HAP-1 (cell line): ENCODE data around the gene DNAH14.

Experiments
- DNase-seq, 2 experiments: peaks; one replicate each; pipeline ENCODE4 v3.0.0-alpha.2; 2016 to 2020; ENCODE audit warnings: low spot score in 2 of 2
- H3K27me3 ChIP-seq: fragments of 250-450 bp; sonication (Bioruptor Pico); 2 replicates; pipeline ENCODE4 v1.5.1; 2020; ENCODE audit warnings: low read depth, mild to moderate bottlenecking, moderate library complexity
- H3K36me3 ChIP-seq: fragments of 250-450 bp; sonication (Bioruptor Pico); replicated peaks from 2 replicates; pipeline ENCODE4 v1.5.1; 2020; ENCODE audit warnings: mild to moderate bottlenecking
- H3K4me1 ChIP-seq: fragments of 250-450 bp; sonication (Bioruptor Pico); 2 replicates; pipeline ENCODE4 v1.5.1; 2020; ENCODE audit warnings: mild to moderate bottlenecking
- H3K4me3 ChIP-seq: fragments of 250-450 bp; sonication (Bioruptor Pico); 2 replicates; pipeline ENCODE4 v1.5.1; 2020; ENCODE audit warnings: mild to moderate bottlenecking, moderate library complexity
- H3K9me3 ChIP-seq: fragments of 250-450 bp; sonication (Bioruptor Pico); 2 replicates; pipeline ENCODE4 v1.5.1; 2020; ENCODE audit warnings: mild to moderate bottlenecking, moderate library complexity
- in situ Hi-C: fragments of 300-500 bp; cut with MboI; formaldehyde crosslinking; loops from 3 replicates; pipeline ENCODE4 v1.14.3; 2020; ENCODE audit warnings: low sequenced_read_pairs, inconsistent platforms, mixed read lengths

Gene DNAH14

GRCh38 chr1:225437710-225438437, 508.4 kb downstream of the DNAH14 start:
- H3K27me3 ChIP-seq: no peaks in the 10 kb centered on the region
- H3K4me1 ChIP-seq: no peaks in the 10 kb centered on the region
- DNase-seq: peak; percentile 47 to 48
- H3K36me3 ChIP-seq: no peaks in the 10 kb centered on the region
- no peak overlapping the region for H3K4me3 ChIP-seq
- no peaks in the 10 kb centered on the region for H3K9me3 ChIP-seq
- in situ Hi-C loops: no loop called here

GRCh38 chr1:225440380-225441221, 511.1 kb downstream of the DNAH14 start:
- in situ Hi-C loops: no loop called here
- Histone ChIP-seq H3K4me3 (no peak overlapping the region), H3K27me3 (no peaks in the 10 kb centered on the region), H3K9me3 (0 out of 2 replicates have a peak, but pooled peaks cover 4% of the 10 kb centered on the region), H3K4me1 (peaks cover 7% of the 10 kb centered on the region), H3K36me3 (no peaks in the 10 kb centered on the region)
- DNase-seq: no peak

- Histone ChIP-seq H3K4me3 (no peak overlapping the region), H3K4me1 (peaks cover 7% of the 10 kb centered on the region), H3K36me3 (no peaks in the 10 kb centered on the region), H3K9me3 (0 out of 2 replicates have a peak, but pooled peaks cover 4% of the 10 kb centered on the region), H3K27me3 (no peaks in the 10 kb centered on the region)
- in situ Hi-C loops: no loop called here
- DNase-seq: no peak
Measured at GRCh38 chr1:225441314-225442122, 512.0 kb downstream of the DNAH14 start.

- no peak for DNase-seq
- H3K9me3 ChIP-seq: 0 out of 2 replicates have a peak, but pooled peaks cover 4% of the 10 kb centered on the region
- in situ Hi-C loops: no loop called here
- no peaks in the 10 kb centered on the region for H3K36me3 ChIP-seq
- no peaks in the 10 kb centered on the region for H3K27me3 ChIP-seq
- H3K4me1 ChIP-seq: peaks cover 7% of the 10 kb centered on the region
- no peak overlapping the region for H3K4me3 ChIP-seq
Measured at GRCh38 chr1:225442123-225442505, 512.6 kb downstream of the DNAH14 start.

- H3K4me3 ChIP-seq: no peak overlapping the region
- H3K36me3 ChIP-seq: no peaks in the 10 kb centered on the region
- peaks cover 7% of the 10 kb centered on the region for H3K4me1 ChIP-seq
- DNase-seq: no peak
- H3K27me3 ChIP-seq: no peaks in the 10 kb centered on the region
- 0 out of 2 replicates have a peak, but pooled peaks cover 4% of the 10 kb centered on the region for H3K9me3 ChIP-seq
- in situ Hi-C loops: no loop called here
Measured at GRCh38 chr1:225445639-225446594, 516.4 kb downstream of the DNAH14 start.

GRCh38 chr1:225446595-225446960, 517.1 kb downstream of the DNAH14 start:
- Histone ChIP-seq H3K9me3 (0 out of 2 replicates have a peak, but pooled peaks cover 4% of the 10 kb centered on the region), H3K4me1 (peaks cover 7% of the 10 kb centered on the region), H3K36me3 (no peaks in the 10 kb centered on the region), H3K4me3 (no peak overlapping the region), H3K27me3 (no peaks in the 10 kb centered on the region)
- DNase-seq: no peak
- in situ Hi-C loops: no loop called here

GRCh38 chr1:225446981-225447615, 517.6 kb downstream of the DNAH14 start:
- H3K27me3 ChIP-seq: no peaks in the 10 kb centered on the region
- no peak overlapping the region for H3K4me3 ChIP-seq
- H3K9me3 ChIP-seq: 0 out of 2 replicates have a peak, but pooled peaks cover 4% of the 10 kb centered on the region
- in situ Hi-C loops: no loop called here
- no peaks in the 10 kb centered on the region for H3K36me3 ChIP-seq
- no peak for DNase-seq
- peaks cover 7% of the 10 kb centered on the region for H3K4me1 ChIP-seq

GRCh38 chr1:225447650-225448089, 518.2 kb downstream of the DNAH14 start:
- DNase-seq: no peak
- Histone ChIP-seq H3K4me3 (no peak overlapping the region), H3K36me3 (no peaks in the 10 kb centered on the region), H3K4me1 (peaks cover 7% of the 10 kb centered on the region), H3K27me3 (no peaks in the 10 kb centered on the region), H3K9me3 (0 out of 2 replicates have a peak, but pooled peaks cover 4% of the 10 kb centered on the region)
- in situ Hi-C loops: no loop called here

- Histone ChIP-seq H3K9me3 (0 out of 2 replicates have a peak, but pooled peaks cover 4% of the 10 kb centered on the region), H3K36me3 (no peaks in the 10 kb centered on the region), H3K4me3 (no peak overlapping the region), H3K4me1 (peaks cover 7% of the 10 kb centered on the region), H3K27me3 (no peaks in the 10 kb centered on the region)
- DNase-seq: no peak
- in situ Hi-C loops: no loop called here
Measured at GRCh38 chr1:225448146-225448805, 518.8 kb downstream of the DNAH14 start.
